T-helper 1 cell treated with Interleukin-12 subunit alpha and Interleukin-12 subunit beta and Interleukin-4 antibody, amounts not matched to agents 30 μg/mL and 1 μg/mL, for 36 hours (primary cell): ENCODE measurements around the gene UNC5A.
"Not testable (repeated sequence)": the region's sequence is repeated elsewhere in the genome, so short reads cannot be mapped to it uniquely, and the experiment has no call there.

Source experiments
- H3K27ac Mint-ChIP-seq: one replicate; pipeline ENCODE4 v1.8.0; 2021; ENCODE audit warnings: mild to moderate bottlenecking, mixed read lengths
- H3K27me3 Mint-ChIP-seq: one replicate; pipeline ENCODE4 v1.8.0; 2021; ENCODE audit warnings: low read depth, mixed read lengths
- H3K36me3 Mint-ChIP-seq: one replicate; pipeline ENCODE4 v1.8.0; 2021; ENCODE audit warnings: low read depth, mixed read lengths
- H3K4me1 Mint-ChIP-seq: one replicate; pipeline ENCODE4 v1.8.0; 2021; ENCODE audit warnings: low read depth, mixed read lengths
- H3K4me3 Mint-ChIP-seq: one replicate; pipeline ENCODE4 v1.8.0; 2021; ENCODE audit warnings: mild to moderate bottlenecking, moderate library complexity, mixed read lengths
- H3K9me3 Mint-ChIP-seq: one replicate; pipeline ENCODE4 v1.8.0; 2021; ENCODE audit warnings: mixed read lengths

Gene UNC5A

DNA sequence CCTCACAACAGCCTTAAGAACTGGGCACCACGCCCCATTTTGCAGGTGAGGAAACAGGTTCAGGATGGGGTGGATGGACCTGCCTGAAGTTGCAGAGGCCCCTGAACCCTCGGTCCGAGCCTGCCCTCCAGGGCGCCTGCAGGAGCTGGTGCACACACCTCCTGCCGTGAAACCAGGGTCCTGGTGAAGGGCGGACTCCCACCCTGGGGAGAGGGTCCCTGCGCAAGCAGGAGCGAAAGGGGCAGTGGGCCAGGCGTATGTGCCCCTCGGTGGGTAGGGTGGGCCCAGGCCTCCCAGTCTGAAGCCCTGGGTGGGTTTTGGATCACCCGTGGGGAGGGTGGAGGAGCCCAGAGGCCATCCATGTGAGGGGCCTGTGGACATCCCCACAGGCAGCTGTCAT is 50.9 kb downstream of the UNC5A start:
- H3K27me3 Mint-ChIP-seq: peaks cover 8% of the 10 kb centered on the region
- no peak overlapping the region for H3K4me3 Mint-ChIP-seq
- H3K9me3 Mint-ChIP-seq: no peaks in the 10 kb centered on the region
- H3K36me3 Mint-ChIP-seq: no peaks in the 10 kb centered on the region
- H3K27ac Mint-ChIP-seq: no peak overlapping the region
- H3K4me1 Mint-ChIP-seq: no peaks in the 10 kb centered on the region

DNA sequence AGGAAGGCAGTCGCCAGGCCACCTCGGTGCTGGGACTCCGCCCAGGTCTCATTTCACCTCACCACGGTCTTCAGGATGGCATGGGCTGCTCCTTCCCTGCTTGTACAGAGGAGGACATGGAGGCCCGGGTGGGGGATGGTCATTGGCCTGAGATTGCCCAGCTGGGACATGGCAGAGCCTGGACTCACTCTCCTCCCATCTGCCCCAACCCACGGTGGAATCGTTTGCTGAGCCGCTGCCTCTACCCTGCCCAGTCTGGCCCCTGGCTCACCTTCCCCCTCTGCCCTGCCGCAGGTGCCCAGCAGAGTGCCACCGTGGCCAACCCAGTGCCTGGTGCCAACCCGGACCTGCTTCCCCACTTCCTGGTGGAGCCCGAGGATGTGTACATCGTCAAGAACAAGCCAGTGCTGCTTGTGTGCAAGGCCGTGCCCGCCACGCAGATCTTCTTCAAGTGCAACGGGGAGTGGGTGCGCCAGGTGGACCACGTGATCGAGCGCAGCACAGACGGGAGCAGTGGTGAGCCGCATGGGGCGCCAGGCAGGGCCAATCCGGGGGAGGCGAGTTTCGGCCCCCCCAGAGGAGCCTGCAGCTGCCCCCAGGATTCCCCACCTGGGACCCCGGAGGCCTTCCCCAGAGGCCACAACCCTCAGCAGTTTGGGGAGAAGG is 52.1 kb downstream of the UNC5A start:
- Mint-ChIP-seq H3K4me1 (no peaks in the 10 kb centered on the region), H3K4me3 (no peak overlapping the region), H3K27ac (no peak overlapping the region), H3K36me3 (no peaks in the 10 kb centered on the region), H3K27me3 (peaks cover 20% of the 10 kb centered on the region), H3K9me3 (no peaks in the 10 kb centered on the region)

DNA sequence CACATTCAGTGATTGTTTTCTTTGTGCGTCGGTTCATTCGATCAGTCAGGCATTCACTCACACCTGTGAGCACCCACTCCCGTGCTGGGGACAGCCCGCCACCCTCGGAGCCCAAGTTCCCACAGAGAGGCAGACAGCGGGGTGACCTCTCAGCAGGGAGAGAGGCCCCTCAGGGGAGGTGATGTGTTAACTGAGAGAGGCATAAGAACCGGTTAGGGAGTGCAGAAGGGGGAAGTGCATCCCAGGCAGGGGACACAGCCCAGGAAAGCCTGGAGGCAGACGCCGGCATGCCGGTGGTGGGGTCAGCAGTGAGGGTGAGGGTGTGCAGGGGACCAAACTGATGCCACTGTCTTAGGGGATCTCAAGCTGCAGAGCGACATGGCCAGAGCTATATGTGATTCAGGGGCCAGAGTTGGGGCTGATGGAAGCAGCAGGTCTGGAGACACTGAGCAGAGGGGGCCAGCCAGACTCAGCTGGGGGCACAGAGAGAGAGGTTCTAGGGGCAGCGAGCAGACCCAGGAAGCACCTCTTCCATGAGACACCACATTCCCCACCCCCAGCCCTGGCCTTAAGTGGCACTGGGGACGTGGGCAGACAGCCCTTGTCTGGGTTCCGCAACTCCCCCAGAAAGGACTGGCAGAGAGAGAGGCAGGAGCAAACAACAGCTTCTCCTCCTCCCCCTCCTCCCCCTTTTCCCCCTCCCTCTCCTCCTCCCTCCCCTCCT is 52.8 kb downstream of the UNC5A start:
- peaks cover 21% of the 10 kb centered on the region for H3K27me3 Mint-ChIP-seq
- H3K36me3 Mint-ChIP-seq: no peaks in the 10 kb centered on the region
- no peak overlapping the region for H3K27ac Mint-ChIP-seq

GRCh38 chr5:176863765-176864098 is 53.4 kb downstream of the UNC5A start:
- Mint-ChIP-seq H3K27me3 (peaks cover 21% of the 10 kb centered on the region), H3K4me3 (no peak overlapping the region), H3K9me3 (no peaks in the 10 kb centered on the region)

More for the DNA sequence above, 52.8 kb downstream of the UNC5A start:
- Mint-ChIP-seq H3K9me3 (no peaks in the 10 kb centered on the region), H3K4me1 (no peaks in the 10 kb centered on the region), H3K4me3 (no peak overlapping the region)

GRCh38 chr5:176864755-176865154 is 54.4 kb downstream of the UNC5A start:
- Mint-ChIP-seq H3K27me3 (peaks cover 21% of the 10 kb centered on the region), H3K36me3 (no peaks in the 10 kb centered on the region), H3K4me1 (no peaks in the 10 kb centered on the region), H3K4me3 (no peak overlapping the region), H3K9me3 (peaks cover under 1% of the 10 kb centered on the region), H3K27ac (no peak overlapping the region)

More at GRCh38 chr5:176863765-176864098, 53.4 kb downstream of the UNC5A start:
- Mint-ChIP-seq H3K4me1 (no peaks in the 10 kb centered on the region), H3K27ac (no peak overlapping the region), H3K36me3 (no peaks in the 10 kb centered on the region)

GRCh38 chr5:176865964-176866363 is 55.6 kb downstream of the UNC5A start:
- Mint-ChIP-seq H3K9me3 (peaks cover 9% of the 10 kb centered on the region), H3K36me3 (no peaks in the 10 kb centered on the region), H3K27me3 (peaks cover 21% of the 10 kb centered on the region), H3K4me3 (no peak overlapping the region), H3K27ac (no peak overlapping the region), H3K4me1 (no peaks in the 10 kb centered on the region)

GRCh38 chr5:176866707-176867310 is 56.5 kb downstream of the UNC5A start:
- Mint-ChIP-seq H3K9me3 (peaks cover 9% of the 10 kb centered on the region), H3K4me3 (no peak overlapping the region), H3K27me3 (peaks cover 21% of the 10 kb centered on the region), H3K36me3 (no peaks in the 10 kb centered on the region), H3K4me1 (no peaks in the 10 kb centered on the region), H3K27ac (no peak overlapping the region)

DNA sequence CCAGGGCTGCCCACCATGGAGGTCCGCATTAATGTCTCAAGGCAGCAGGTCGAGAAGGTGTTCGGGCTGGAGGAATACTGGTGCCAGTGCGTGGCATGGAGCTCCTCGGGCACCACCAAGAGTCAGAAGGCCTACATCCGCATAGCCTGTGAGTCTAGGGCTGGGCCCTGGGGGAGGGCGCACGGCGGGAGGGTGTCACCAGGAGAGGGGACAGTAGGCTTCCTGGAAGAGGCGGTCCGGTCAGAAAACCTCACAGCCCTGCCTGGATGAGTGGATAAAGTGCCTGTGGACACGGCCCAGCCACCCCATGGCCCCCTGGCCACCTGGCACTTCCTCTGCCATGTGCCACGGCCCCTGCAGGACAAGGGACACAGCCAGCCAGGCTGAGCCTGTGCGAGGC is 57.8 kb downstream of the UNC5A start:
- no peak overlapping the region for H3K27ac Mint-ChIP-seq
- H3K4me3 Mint-ChIP-seq: no peak overlapping the region
- H3K9me3 Mint-ChIP-seq: peaks cover 11% of the 10 kb centered on the region
- peaks cover 19% of the 10 kb centered on the region for H3K27me3 Mint-ChIP-seq
- H3K36me3 Mint-ChIP-seq: peaks cover under 1% of the 10 kb centered on the region
- H3K4me1 Mint-ChIP-seq: no peaks in the 10 kb centered on the region

- Mint-ChIP-seq H3K4me3 (no peak overlapping the region), H3K4me1 (no peaks in the 10 kb centered on the region), H3K9me3 (peaks cover 14% of the 10 kb centered on the region), H3K36me3 (peaks cover 2% of the 10 kb centered on the region), H3K27ac (no peak overlapping the region), H3K27me3 (peaks cover 17% of the 10 kb centered on the region)
Measured at GRCh38 chr5:176868731-176869130, 58.4 kb downstream of the UNC5A start.

DNA sequence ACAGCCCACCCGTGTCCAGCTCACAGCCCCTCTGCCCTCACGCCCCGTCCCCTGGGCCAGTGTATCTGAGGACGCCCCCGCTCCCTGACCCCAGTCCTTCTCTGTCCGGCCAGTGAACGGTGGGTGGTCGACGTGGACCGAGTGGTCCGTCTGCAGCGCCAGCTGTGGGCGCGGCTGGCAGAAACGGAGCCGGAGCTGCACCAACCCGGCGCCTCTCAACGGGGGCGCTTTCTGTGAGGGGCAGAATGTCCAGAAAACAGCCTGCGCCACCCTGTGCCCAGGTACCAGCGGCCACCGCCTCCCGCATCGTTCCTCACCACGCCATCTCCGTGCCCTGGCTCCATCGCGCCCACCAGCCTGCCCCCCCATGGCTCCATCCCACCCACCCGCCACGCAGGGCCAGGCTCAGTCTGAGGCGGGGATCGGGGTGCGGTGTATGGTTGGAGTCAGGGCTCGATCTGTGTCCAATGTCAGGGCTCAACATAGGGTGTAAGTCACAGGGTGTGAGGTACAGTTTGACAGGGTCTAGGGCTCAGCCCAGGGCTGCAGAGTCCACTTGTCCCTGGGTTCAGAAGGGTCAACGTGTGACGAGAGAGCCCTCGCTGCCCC is 59.2 kb downstream of the UNC5A start:
- Mint-ChIP-seq H3K4me3 (no peak overlapping the region), H3K27ac (no peak overlapping the region), H3K9me3 (peaks cover 14% of the 10 kb centered on the region), H3K4me1 (no peaks in the 10 kb centered on the region), H3K36me3 (peaks cover 2% of the 10 kb centered on the region), H3K27me3 (peaks cover 17% of the 10 kb centered on the region)

DNA sequence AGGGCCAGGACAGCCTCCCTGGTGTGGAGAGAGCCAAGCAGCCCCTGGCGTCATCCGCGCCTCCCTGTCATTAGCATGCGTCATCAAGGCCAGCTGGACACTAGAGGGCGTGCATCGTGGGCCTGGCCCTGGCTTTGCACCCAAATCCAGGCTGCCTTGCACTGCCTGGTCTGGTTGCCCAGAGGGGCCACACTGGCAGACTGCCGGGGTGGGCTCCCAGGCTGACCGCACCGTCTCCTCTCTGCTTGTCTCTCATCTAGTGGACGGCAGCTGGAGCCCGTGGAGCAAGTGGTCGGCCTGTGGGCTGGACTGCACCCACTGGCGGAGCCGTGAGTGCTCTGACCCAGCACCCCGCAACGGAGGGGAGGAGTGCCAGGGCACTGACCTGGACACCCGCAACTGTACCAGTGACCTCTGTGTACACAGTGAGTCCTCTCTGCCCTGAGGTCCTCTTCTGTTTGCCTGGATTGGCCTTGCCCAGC is 59.8 kb downstream of the UNC5A start:
- Mint-ChIP-seq H3K27me3 (peaks cover 21% of the 10 kb centered on the region), H3K4me1 (no peaks in the 10 kb centered on the region), H3K36me3 (peaks cover 2% of the 10 kb centered on the region), H3K27ac (no peak overlapping the region), H3K9me3 (peaks cover 14% of the 10 kb centered on the region), H3K4me3 (no peak overlapping the region)

GRCh38 chr5:176870644-176871043 is 60.3 kb downstream of the UNC5A start:
- H3K36me3 Mint-ChIP-seq, H3K4me3 Mint-ChIP-seq, H3K4me1 Mint-ChIP-seq, H3K27ac Mint-ChIP-seq: not testable (repeated sequence)
- Mint-ChIP-seq H3K9me3 (peaks cover 14% of the 10 kb centered on the region), H3K27me3 (peaks cover 26% of the 10 kb centered on the region)

- H3K4me1 Mint-ChIP-seq, H3K36me3 Mint-ChIP-seq, H3K27ac Mint-ChIP-seq, H3K4me3 Mint-ChIP-seq: not testable (repeated sequence)
- peaks cover 14% of the 10 kb centered on the region for H3K9me3 Mint-ChIP-seq
- H3K27me3 Mint-ChIP-seq: peaks cover 13% of the 10 kb centered on the region
Measured at GRCh38 chr5:176872586-176872985, 62.2 kb downstream of the UNC5A start.

DNA sequence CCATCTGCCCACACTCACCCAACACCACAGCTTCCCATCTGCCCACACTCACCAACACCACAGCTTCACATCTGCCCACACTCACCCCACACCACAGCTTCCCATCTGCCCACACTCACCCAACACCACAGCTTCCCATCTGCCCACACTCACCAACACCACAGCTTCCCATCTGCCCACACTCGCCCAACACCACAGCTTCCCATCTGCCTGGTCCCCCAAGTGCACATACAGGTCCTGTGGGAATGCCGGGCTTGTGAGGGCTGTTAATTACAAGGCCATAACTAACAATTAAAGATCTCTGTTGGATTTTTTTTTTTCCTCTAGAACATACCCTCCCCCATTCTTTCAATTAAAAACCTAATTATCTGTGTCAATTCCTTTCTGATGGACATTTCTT is 62.7 kb downstream of the UNC5A start:
- H3K27me3 Mint-ChIP-seq: peaks cover 13% of the 10 kb centered on the region
- H3K4me1 Mint-ChIP-seq, H3K36me3 Mint-ChIP-seq, H3K4me3 Mint-ChIP-seq: not testable (repeated sequence)
- H3K9me3 Mint-ChIP-seq: peaks cover 14% of the 10 kb centered on the region
- peak overlapping the region; percentile 41 for H3K27ac Mint-ChIP-seq
